Activated gamma-delta T cell treated with anti-CD3 and anti-CD28 coated beads, Interleukin-2, amount 50 U/mL, for 16 hours (primary cell): ENCODE data around the gene GPR152.

Experiments used
- DNase-seq: peaks from one replicate; pipeline ENCODE4 v3.0.0-alpha.2; 2020; ENCODE audit warnings: low read depth

The GPR152 gene

GRCh38 chr11:67423891-67424613 is 28.5 kb downstream of the GPR152 start:
- DNase-seq = no peak

- no peak for DNase-seq
These were observed 29.1 kb downstream of the GPR152 start for GRCh38 chr11:67423466-67423865.

- DNase-seq = no peak
These were observed 29.6 kb downstream of the GPR152 start for GRCh38 chr11:67422891-67423290.

- no peak for DNase-seq
These were observed 31.0 kb downstream of the GPR152 start for GRCh38 chr11:67421430-67422031.

GRCh38 chr11:67420646-67421429 is 31.7 kb downstream of the GPR152 start:
- DNase-seq = peak; percentile 99

GRCh38 chr11:67420147-67420645 is 32.3 kb downstream of the GPR152 start:
- no peak for DNase-seq

GRCh38 chr11:67419325-67420049 is 33.0 kb downstream of the GPR152 start:
- DNase-seq = no peak

- no peak for DNase-seq
These were observed 33.9 kb downstream of the GPR152 start for GRCh38 chr11:67418476-67419281.

DNA sequence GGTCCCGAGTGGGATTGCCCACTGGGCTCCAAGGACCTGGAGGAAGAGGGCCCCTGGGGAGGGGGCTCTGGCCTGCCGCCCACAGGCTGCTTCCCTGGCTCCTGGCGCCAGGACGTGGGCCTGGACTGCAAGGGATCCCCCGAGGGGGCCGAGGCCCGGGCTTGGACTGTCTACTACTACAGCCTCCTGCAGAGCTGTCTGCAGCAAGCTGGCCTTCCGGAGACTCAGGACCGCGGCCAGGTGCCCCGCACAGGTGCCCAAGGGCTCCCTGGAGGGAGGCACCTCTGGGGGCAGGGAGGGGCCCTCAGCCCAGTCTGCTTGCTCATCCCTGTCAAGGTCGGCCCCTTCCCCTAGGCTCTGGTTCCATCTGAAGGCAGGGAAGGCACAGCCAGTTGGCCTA is 35.1 kb downstream of the GPR152 start:
- DNase-seq = no peak

DNA sequence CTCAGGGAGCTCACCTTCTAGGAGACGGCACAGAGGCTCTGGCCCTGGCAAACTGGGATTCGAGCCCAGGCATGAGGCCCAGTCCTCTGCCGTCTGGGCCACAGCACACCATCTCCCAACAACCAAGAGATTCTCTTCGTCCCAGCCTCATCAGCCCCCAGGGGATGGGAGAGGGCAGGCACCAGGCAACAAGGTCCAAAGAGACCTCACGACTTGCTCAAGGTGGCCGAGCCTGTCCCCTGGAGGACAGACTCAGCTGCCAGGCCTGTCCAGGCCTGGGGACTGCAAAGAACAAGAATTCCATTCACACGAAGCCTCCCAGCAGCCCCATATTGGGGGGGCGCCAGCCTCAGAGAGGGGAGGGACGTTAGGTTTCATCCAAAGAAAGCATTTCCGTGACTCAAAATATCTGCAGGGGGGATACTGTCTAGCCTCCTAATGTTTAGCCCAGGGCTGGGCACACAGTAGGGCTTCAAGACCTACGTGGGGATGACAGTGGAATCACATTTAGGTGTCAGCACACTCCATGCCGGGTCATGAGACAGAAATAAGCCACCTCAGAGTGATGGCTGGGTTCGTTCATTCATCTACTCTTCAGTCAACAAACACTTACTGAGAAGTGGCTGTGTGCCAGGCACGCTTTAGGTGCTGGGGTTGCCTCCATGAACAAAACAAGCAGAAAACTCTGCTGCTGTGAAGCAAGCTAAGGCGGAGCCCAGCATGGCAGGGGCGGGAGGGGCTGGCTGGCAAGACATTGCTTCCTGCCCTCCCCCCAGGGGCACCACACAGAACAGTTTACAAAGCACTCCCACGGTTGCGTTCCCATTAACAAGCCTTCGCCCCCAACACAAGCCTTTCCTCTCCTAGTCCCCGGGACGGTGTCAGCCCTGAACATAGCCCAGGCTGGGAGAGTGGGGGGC is 35.9 kb downstream of the GPR152 start:
- DNase-seq = peak; percentile 57

DNA sequence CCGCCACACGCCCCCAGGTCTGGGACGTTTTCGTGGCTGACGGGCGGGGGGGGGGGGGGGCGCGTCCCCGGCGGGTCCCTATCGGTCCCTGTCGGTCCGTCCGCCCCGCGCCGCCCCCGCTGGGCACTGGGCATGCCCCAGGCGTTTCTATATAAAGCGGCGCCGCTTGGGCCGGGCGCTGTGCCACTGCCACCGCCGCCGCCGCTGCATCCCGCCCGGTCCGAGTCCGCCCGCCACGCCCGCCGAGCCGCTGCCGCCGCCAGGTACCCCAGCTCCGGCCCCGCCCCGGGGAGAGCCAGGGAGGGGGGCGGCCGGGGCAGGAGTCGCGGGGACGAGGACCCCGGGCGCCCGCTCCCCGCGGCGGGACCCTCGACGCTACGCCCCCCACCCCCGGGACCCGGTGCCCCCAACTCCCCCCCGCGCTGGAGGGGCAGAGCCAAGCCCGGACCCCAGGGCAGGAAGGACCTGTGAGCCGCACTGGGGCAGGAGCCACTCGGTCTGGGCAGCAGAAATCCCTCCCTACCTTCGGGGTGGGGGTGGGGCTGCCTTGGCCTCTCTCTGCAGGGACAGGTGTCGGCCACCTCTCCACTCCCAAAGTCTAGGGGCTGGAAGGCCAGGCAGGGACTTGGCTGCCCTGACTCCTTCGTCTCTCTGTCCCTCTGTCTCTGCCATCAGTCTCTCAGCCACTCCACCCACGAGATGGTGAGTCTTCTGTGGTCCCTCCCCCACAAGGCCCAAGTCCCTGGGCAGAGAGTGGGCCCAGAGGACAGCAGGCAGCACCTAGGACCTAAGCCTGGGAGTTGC is 36.8 kb downstream of the GPR152 start, which contains the start of gene CARNS1:
Gene CARNS1 (plus strand): TSS at position 178 of the 804 bp plus-strand sequence. CDS start 522 bp downstream, at position 700.
- no peak for DNase-seq

GRCh38 chr11:67413266-67413849 is 39.2 kb downstream of the GPR152 start:
- no peak for DNase-seq

DNA sequence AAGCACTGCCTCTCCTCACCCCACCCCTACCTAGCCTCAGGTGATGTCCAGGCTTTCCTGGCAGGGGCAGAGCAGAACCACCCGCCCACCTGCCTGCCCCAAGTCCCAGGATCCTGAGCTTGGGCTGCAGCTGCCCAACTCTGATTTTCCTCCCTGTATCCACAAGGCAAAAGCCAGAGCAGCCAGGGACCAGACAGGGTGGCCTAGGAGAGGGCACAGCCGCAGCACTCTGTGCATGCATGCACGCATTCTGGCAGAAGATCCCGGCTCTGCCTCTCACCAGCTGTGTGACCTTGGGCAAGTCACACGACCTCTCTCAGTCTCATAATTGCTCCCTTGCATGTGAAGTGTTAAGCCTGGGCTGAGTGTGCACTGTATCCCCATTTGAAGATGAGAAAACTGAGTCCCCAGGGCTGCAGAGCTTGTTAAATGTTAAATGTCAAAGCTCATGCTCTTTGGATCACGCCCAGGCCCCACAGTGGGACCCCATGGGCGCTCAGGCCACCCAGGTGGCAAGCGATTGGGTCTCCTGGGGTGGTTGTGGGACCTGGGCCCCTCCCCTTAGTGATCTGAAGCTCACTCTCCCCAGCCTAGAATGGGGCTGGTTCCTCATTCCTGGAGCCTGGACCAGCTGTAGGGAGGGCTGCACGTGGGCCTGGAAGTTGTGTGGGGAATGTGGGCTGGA is 39.9 kb downstream of the GPR152 start:
- DNase-seq = no peak

DNA sequence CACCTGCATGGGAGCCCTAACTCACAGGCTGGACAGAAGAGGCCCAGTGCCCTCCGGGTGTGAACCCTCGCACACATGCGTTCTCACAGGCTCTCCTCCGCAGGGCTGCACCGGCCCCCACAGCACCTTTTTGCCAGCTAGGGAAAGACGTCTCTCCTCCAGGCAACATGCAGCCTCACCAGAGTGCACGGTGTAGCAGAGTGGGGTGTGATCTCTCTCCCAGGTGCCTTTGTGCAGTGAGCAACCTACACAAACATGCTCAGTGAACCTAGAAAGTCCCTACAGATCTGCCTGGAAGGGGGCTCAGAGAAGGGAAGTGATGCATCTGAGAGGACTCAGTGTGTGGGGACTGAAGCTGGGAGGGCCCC is 40.8 kb downstream of the GPR152 start:
- DNase-seq = no peak

GRCh38 chr11:67410984-67411784 is 41.3 kb downstream of the GPR152 start:
- no peak for DNase-seq

DNA sequence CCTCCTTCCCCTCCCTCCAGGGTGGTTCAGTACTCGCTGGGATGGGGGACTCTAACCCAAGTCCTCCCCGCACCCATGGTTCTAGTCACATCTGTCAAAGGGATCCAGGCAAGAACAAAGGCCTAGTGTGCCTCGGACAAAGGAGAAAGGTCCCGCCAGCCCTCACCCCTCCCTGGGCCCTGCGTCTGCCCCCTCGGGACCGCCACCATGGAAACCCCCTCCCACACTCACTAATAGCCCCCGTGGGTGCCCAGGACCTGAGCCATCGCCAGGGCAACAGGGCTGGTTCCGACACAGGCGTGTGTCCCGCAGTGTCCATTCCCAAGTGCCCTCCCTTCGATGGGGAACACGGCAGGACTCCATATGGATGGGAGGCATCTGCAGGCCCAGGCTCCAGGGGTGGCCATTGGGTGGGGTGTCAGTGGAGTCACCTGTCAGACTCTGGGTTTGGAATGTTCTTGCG is 42.1 kb downstream of the GPR152 start:
- DNase-seq = no peak

GRCh38 chr11:67409781-67410368 is 42.7 kb downstream of the GPR152 start:
- no peak for DNase-seq
